HG03175 (cell line): ENCODE data around the gene CNN1.

ENCODE experiments used
- ATAC-seq: cut with Tn5 transposase; IDR thresholded peaks from one replicate; pipeline ENCODE4 v1.9.1; 2021; ENCODE audit warnings: mild to moderate bottlenecking, moderate library complexity; ENCODE audit not compliant: unreplicated experiment

The CNN1 gene

DNA sequence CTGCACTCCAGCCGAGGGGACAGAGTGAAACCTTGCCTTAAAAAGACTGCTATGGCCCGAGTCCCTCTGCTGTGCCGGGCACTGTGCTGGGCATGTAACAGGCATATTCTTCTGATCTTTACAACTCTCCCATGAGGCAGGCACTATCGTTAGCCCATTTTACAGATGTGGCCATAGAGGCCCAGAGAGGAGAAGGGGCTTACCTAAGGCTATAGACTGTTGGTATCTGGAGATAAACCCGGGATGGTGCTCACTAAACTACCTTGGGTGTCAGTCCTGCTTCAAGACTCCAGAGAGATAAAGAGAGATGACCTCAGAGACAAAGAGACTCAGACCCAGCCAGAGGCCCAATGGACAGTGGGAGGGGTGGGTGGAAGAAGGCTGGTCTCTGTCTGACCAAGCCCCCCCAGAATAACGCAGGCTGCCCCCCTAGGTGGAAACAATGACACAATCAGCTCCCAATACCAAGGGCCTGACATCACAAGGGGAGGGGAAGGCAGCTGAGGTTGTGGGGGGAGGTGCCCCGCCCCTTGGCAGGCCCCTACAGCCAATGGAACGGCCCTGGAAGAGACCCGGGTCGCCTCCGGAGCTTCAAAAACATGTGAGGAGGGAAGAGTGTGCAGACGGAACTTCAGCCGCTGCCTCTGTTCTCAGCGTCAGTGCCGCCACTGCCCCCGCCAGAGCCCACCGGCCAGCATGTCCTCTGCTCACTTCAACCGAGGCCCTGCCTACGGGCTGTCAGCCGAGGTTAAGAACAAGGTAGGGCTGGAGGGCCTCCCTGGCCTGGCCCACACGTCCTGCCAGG, at the start of gene CNN1:
CNN1 (plus strand) TSS at position 620 of the 805 bp plus-strand sequence; CDS start at position 697, 77 bp downstream.
- ATAC-seq = no peak

GRCh38 chr19:11489378-11489777, 49.3 kb upstream of the CNN1 start:
- no peak for ATAC-seq

- ATAC-seq = no peak
These were observed 43.9 kb upstream of the CNN1 start for GRCh38 chr19:11494634-11495285.

DNA sequence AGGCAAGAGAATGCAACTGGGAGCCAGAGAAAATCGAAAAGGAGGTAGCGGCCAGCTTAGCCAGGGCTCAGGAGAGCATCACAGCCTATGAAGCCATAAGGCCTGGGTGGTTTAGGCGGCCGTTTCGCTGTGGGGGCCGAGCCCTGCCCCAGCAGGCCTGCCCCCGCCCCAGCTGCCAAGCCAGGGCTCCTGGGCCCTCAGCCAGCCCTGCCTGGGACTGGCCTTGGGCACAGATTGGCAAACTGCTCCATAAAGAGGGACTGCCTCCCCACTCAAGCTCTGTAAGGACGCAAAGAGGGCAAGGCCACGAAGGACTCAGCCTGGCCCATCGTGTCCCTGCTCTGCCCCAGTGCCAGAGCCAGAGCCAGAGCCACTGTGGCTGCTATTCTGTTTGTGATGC, 43.2 kb upstream of the CNN1 start:
- no peak for ATAC-seq

GRCh38 chr19:11495885-11496284, 42.8 kb upstream of the CNN1 start:
- ATAC-seq = no peak

DNA sequence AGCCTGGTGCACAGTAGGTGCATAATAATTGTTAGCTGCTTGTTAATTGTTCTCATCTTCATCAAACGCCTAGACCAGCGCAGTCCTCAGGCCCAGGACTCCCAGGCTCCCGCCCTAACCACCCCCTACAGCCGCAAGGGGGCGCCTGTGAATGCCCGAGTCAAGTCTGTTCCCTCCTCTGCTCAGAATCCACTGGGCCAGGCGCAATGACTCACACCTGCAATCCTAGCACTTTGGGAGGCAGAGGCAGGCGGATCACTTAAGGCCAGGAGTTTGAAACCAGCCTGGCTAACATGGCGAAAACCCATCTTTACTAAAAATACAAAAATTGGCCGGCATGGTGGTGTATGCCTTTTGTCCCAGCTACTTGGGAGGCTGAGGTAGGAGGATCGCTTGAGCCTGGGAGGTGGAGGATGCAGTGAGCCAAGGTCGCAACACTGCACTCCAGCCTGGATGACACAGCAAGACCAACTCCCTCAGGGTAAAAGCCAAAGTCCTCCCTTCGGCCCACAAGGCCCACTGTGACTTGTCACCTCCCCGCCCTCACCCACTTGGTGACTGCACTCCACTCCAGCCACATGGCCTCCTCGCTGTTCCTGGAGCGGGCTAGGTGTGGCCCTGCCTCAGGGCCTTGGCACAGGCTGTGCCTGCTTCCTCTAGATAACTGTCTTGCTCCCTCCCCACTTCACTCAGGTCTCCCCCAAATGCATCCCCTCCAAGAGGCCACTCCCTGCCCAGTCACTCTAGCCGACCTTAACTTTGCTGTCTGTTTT, 42.1 kb upstream of the CNN1 start:
- ATAC-seq = no peak

- ATAC-seq = no peak
These were observed 39.4 kb upstream of the CNN1 start for GRCh38 chr19:11499220-11499726.

DNA sequence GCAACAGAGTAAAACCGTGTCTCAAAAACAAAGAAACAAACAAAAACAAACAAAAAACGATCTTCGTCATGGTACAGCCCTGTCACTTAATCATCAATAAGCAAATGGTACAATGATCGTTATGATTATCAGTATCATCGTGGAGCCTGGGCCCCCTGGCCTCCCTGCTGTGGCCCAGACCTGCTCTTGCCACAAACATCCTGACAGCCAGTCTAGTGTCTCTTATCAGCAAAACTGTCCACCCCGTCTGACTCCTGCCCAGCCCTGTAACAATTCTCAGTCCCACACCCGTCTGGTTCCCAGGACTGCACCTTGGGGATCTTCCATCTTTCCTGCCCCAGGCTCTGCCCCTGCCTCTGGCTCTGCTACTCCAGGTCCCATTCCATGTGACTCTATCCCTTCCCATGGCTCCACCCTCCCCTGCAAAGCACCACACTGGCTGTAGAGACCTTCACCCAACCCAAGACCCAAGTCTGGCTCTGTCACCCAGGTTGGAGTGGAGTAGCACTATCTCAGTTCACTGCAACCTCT, 38.7 kb upstream of the CNN1 start:
- ATAC-seq = no peak

- no peak for ATAC-seq
These were observed 34.1 kb upstream of the CNN1 start for GRCh38 chr19:11504502-11505031.

GRCh38 chr19:11505032-11505503, 33.6 kb upstream of the CNN1 start:
- ATAC-seq = peak; percentile 87

GRCh38 chr19:11505504-11506100, 33.0 kb upstream of the CNN1 start, which contains the start of gene ZNF653:
ZNF653 (minus strand) TSS chr19:11505839; CDS start chr19:11505786, 53 bp downstream.
- peak; percentile 61 for ATAC-seq

GRCh38 chr19:11506101-11506555, 32.5 kb upstream of the CNN1 start:
- ATAC-seq = peak; percentile 24

GRCh38 chr19:11506967-11507366, 31.7 kb upstream of the CNN1 start:
- no peak for ATAC-seq

GRCh38 chr19:11507370-11508078, 31.1 kb upstream of the CNN1 start:
- ATAC-seq = no peak

- no peak for ATAC-seq
These were observed 28.2 kb upstream of the CNN1 start for GRCh38 chr19:11510444-11510843.

GRCh38 chr19:11513946-11514345, 24.7 kb upstream of the CNN1 start:
- no peak for ATAC-seq

- no peak for ATAC-seq
These were observed 19.5 kb upstream of the CNN1 start for GRCh38 chr19:11519138-11519537.

DNA sequence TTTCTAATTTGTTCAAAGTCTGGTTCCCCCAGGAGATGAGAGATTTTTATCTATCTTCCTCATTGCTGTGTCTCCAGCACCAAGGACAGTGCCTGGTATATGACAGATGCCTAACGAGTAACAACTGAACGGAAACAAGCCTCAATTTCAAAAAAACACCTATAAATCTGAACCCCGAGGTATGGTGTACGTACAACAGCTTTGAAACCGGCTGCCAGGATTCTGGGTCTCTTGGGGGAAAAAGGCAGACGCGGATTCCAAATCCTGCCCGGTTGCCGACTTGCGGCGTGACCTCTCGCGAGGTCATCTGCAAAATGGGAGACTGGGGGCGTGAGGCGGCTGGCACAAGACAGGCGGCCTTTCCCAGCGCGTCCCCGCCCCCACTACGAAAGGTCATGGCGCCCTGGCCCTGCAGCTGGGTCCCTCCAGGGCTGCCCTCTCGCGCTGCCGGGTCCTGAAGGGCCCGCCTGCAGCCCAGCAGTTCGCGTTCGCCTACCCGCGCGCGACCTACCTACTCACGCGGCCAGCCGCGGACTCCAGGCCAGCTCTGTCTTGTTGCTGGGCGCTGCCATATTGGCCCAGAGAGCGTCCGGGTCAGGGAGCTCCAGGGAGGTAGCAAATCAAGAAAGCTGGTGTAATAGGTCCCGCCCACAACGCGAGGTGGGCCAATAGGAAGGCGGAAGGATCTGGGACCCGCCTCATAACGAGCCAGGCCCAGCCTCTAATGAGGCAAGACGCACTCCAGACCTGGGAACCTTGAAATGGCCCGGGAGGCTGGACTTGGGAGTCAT, 9.9 kb upstream of the CNN1 start, which contains the start of gene ECSIT:
ECSIT (minus strand) TSS at position 584 of the 791 bp plus-strand sequence. CDS start 9,964 bp downstream, outside the sequence.
- ATAC-seq = peak; percentile 93
